Measurements from ENCODE around the gene HEPH. TPM values are rescaled to one million over a fixed set of nuclear protein-coding genes. Genes with fewer than 3 reads are reported as not detected.
A peak's percentile ranks its signal among the peaks of the same experiment; 100 is the strongest.

The HEPH gene
- total RNA-seq, 1 donor from 2014 or later, result 26.2 TPM

GRCh38 chrX:66164470-66164869, 423 bp downstream of the HEPH start:
- Histone ChIP-seq H3K4me3 (peak overlapping the region; percentile 54), H3K9me3 (replicated peaks) (no peaks in the 10 kb centered on the region), H3K27me3 (ENCODE audit: low read depth) (no peaks in the 10 kb centered on the region), H3K27ac (replicated peaks) (no peak overlapping the region), H3K4me1 (no peaks in the 10 kb centered on the region), H3K36me3 (no peaks in the 10 kb centered on the region)
- intact Hi-C loops (cut with micrococcal nuclease), result no loop called here
- no peak for DNase-seq
- TF ChIP-seq CTCF (IDR thresholded peaks at IDR 0.05; ENCODE audit: borderline replicate concordance), result no peak

GRCh38 chrX:66164931-66165330, 884 bp downstream of the HEPH start:
- no peak for DNase-seq
- Histone ChIP-seq H3K4me1 (no peaks in the 10 kb centered on the region), H3K27ac (replicated peaks) (no peak overlapping the region), H3K36me3 (no peaks in the 10 kb centered on the region), H3K27me3 (ENCODE audit: low read depth) (no peaks in the 10 kb centered on the region), H3K4me3 (peak overlapping the region; percentile 54), H3K9me3 (replicated peaks) (no peaks in the 10 kb centered on the region)
- no peak for TF ChIP-seq CTCF (IDR thresholded peaks at IDR 0.05; ENCODE audit: borderline replicate concordance)
- intact Hi-C loops (cut with micrococcal nuclease), result no loop called here

- no peaks in the 10 kb centered on the region for H3K27me3 ChIP-seq (ENCODE audit: low read depth)
- no peaks in the 10 kb centered on the region for H3K36me3 ChIP-seq
- DNase-seq, result no peak
- H3K27ac ChIP-seq (replicated peaks), result no peak overlapping the region
- no peak for TF ChIP-seq CTCF (IDR thresholded peaks at IDR 0.05; ENCODE audit: borderline replicate concordance)
- no peaks in the 10 kb centered on the region for H3K4me1 ChIP-seq
- no peak overlapping the region for H3K4me3 ChIP-seq
- intact Hi-C loops (cut with micrococcal nuclease), result no loop called here
- H3K9me3 ChIP-seq (replicated peaks), result no peaks in the 10 kb centered on the region
Observed at GRCh38 chrX:66166671-66167070, 2.6 kb downstream of the HEPH start.

GRCh38 chrX:66167431-66167830, 3.4 kb downstream of the HEPH start:
- H3K9me3 ChIP-seq (replicated peaks), result no peaks in the 10 kb centered on the region
- intact Hi-C loops (cut with micrococcal nuclease), result no loop called here
- H3K4me1 ChIP-seq, result no peaks in the 10 kb centered on the region
- no peak overlapping the region for H3K27ac ChIP-seq (replicated peaks)
- DNase-seq, result no peak
- no peaks in the 10 kb centered on the region for H3K36me3 ChIP-seq
- no peak overlapping the region for H3K4me3 ChIP-seq
- no peaks in the 10 kb centered on the region for H3K27me3 ChIP-seq (ENCODE audit: low read depth)
- TF ChIP-seq CTCF (IDR thresholded peaks at IDR 0.05; ENCODE audit: borderline replicate concordance), result no peak

GRCh38 chrX:66176134-66176533, 12.1 kb downstream of the HEPH start:
- no peak for DNase-seq
- Histone ChIP-seq H3K4me3 (no peak overlapping the region), H3K27me3 (ENCODE audit: low read depth) (no peaks in the 10 kb centered on the region), H3K36me3 (peaks cover 13% of the 10 kb centered on the region), H3K27ac (replicated peaks) (no peak overlapping the region), H3K9me3 (replicated peaks) (peaks cover 35% of the 10 kb centered on the region), H3K4me1 (no peaks in the 10 kb centered on the region)
- no peak for TF ChIP-seq CTCF (IDR thresholded peaks at IDR 0.05; ENCODE audit: borderline replicate concordance)
- intact Hi-C loops (cut with micrococcal nuclease), result no loop called here

- Histone ChIP-seq H3K36me3 (no peaks in the 10 kb centered on the region), H3K4me1 (no peaks in the 10 kb centered on the region), H3K27ac (replicated peaks) (no peak overlapping the region), H3K4me3 (no peak overlapping the region), H3K27me3 (ENCODE audit: low read depth) (no peaks in the 10 kb centered on the region), H3K9me3 (replicated peaks) (no peaks in the 10 kb centered on the region)
- DNase-seq, result no peak
- TF ChIP-seq CTCF (IDR thresholded peaks at IDR 0.05; ENCODE audit: borderline replicate concordance), result no peak
- intact Hi-C loops (cut with micrococcal nuclease), result no loop called here
Observed at GRCh38 chrX:66191563-66191962, 27.5 kb downstream of the HEPH start.
